Smooth muscle cell (in vitro differentiated cells): Measurements from ENCODE around the gene CACNA1B. TPM values are rescaled to one million over a fixed set of nuclear protein-coding genes. Genes with fewer than 3 reads are reported as not detected.

Source experiments
- DNase-seq: peaks from one replicate; lab custom pipeline; 2025; ENCODE audit not compliant: unreplicated experiment; lab: John Stamatoyannopoulos, UW
- H2AFZ ChIP-seq: fragments of 200-600 bp; sonication (generic); 2 replicates; pipeline ENCODE4 v1.6.0; 2016; ENCODE audit warnings: antibody characterized with exemption, low read depth, mild to moderate bottlenecking
- H3F3A ChIP-seq: fragments of 200-600 bp; sonication (generic); 2 replicates; pipeline ENCODE4 v1.6.0; 2017; ENCODE audit warnings: antibody characterized with exemption, low read depth
- H3K27ac ChIP-seq: fragments of 200-600 bp; sonication (generic); 2 replicates; pipeline ENCODE4 v1.5.1; 2016; ENCODE audit warnings: low read depth, mild to moderate bottlenecking
- H3K27me3 ChIP-seq: fragments of 200-600 bp; sonication (generic); 2 replicates; pipeline ENCODE4 v1.6.1; 2016; ENCODE audit warnings: low read depth, mild to moderate bottlenecking
- H3K36me3 ChIP-seq: fragments of 200-600 bp; sonication (generic); 2 replicates; pipeline ENCODE4 v1.5.1; 2016; ENCODE audit warnings: low read depth
- H3K4me1 ChIP-seq: fragments of 200-600 bp; sonication (generic); 2 replicates; pipeline ENCODE4 v1.5.1; 2016; ENCODE audit warnings: low read depth
- H3K4me2 ChIP-seq: fragments of 200-600 bp; sonication (generic); 2 replicates; pipeline ENCODE4 v1.6.0; 2016; ENCODE audit warnings: mild to moderate bottlenecking
- H3K4me3 ChIP-seq: fragments of 200-600 bp; sonication (generic); 2 replicates; pipeline ENCODE4 v1.5.1; 2016; ENCODE audit warnings: mild to moderate bottlenecking
- H3K79me2 ChIP-seq: fragments of 200-600 bp; sonication (generic); 2 replicates; pipeline ENCODE4 v1.6.0; 2016; ENCODE audit warnings: low read depth, mild to moderate bottlenecking
- H3K9ac ChIP-seq: fragments of 200-600 bp; sonication (generic); 2 replicates; pipeline ENCODE4 v1.6.0; 2016; ENCODE audit warnings: low read depth
- H3K9me3 ChIP-seq: fragments of 200-600 bp; sonication (generic); replicated peaks from 2 replicates; pipeline ENCODE4 v1.5.1; 2016; ENCODE audit warnings: low read depth
- H4K20me1 ChIP-seq: fragments of 200-600 bp; sonication (generic); 2 replicates; pipeline ENCODE4 v1.6.0; 2016; ENCODE audit warnings: low read depth
- WGBS: methylation state at CpG from one replicate; pipeline ENCODE4 v1.1.7; 2016; ENCODE audit warnings: low lambda C conversion rate; 5-methylcytosine and 5-hydroxymethylcytosine counted together
- polyA plus RNA-seq: library from polyadenylated mRNA; unstranded; fragments of >200 nt; fragmentation: Nextera tagmentation; extraction: Ambion mirVana; gene quantifications from 2 replicates; pipeline ENCODE4 v1.2.1, GENCODE V29; 2016
- total RNA-seq: library from RNA; depleted of rRNA; stranded (reverse); fragments of >200 nt; gene quantifications from 2 replicates; pipeline ENCODE4 v1.2.3, GENCODE V29; 2014
- TF ChIP-seq, protein P1 (sequence below): fragments of 200-600 bp; sonication (generic); IDR thresholded peaks from 2 replicates; pipeline ENCODE4 v1.5.1; 2017; ENCODE audit warnings: borderline replicate concordance, mild to moderate bottlenecking, antibody characterized with exemption; ENCODE audit not compliant: insufficient read depth, poor library complexity, severe bottlenecking

Gene CACNA1B
- total and polyA plus RNA-seq, 2 experiments from 2014 or later: 0.09 to 0.23 TPM

DNA sequence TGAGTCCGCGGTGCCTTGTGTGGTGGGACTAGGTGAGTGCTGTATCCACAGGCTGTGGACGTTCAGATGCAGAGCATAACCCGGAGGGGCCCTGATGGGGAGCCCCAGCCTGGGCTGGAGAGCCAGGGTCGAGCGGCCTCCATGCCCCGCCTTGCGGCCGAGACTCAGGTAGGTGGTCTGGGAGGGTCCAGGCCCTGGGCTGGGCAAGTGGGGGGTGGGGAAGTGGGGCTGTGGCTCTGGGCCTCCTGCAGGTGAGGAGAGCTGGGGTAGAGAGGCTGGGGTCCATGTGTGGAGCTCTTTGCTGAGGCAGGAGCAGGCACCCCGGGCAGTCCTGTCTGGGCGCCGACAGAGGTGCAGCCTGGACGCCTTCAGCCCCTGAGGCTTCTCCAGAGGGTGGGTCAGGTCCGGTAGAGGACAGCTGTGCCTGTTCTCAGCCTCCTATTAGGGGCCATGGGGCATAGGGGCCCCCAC is 241.1 kb downstream of the CACNA1B start:
- no peaks in the 10 kb centered on the region for H4K20me1 ChIP-seq
- H3K9ac ChIP-seq: no peak overlapping the region
- DNase-seq: no peak
- 92% methylated on average over 14 of the region's 14 CpGs for WGBS
- H3K4me2 ChIP-seq: no peak overlapping the region
- no peak overlapping the region for H3K4me3 ChIP-seq
- H3K36me3 ChIP-seq: no peaks in the 10 kb centered on the region
- TF ChIP-seq, protein P1, sequence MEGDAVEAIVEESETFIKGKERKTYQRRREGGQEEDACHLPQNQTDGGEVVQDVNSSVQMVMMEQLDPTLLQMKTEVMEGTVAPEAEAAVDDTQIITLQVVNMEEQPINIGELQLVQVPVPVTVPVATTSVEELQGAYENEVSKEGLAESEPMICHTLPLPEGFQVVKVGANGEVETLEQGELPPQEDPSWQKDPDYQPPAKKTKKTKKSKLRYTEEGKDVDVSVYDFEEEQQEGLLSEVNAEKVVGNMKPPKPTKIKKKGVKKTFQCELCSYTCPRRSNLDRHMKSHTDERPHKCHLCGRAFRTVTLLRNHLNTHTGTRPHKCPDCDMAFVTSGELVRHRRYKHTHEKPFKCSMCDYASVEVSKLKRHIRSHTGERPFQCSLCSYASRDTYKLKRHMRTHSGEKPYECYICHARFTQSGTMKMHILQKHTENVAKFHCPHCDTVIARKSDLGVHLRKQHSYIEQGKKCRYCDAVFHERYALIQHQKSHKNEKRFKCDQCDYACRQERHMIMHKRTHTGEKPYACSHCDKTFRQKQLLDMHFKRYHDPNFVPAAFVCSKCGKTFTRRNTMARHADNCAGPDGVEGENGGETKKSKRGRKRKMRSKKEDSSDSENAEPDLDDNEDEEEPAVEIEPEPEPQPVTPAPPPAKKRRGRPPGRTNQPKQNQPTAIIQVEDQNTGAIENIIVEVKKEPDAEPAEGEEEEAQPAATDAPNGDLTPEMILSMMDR: no peak
- no peak overlapping the region for H2AFZ ChIP-seq
- no peaks in the 10 kb centered on the region for H3F3A ChIP-seq
- H3K79me2 ChIP-seq: no peaks in the 10 kb centered on the region
- no peak overlapping the region for H3K27ac ChIP-seq
- no peaks in the 10 kb centered on the region for H3K9me3 ChIP-seq
- no peaks in the 10 kb centered on the region for H3K27me3 ChIP-seq
- H3K4me1 ChIP-seq: no peaks in the 10 kb centered on the region

DNA sequence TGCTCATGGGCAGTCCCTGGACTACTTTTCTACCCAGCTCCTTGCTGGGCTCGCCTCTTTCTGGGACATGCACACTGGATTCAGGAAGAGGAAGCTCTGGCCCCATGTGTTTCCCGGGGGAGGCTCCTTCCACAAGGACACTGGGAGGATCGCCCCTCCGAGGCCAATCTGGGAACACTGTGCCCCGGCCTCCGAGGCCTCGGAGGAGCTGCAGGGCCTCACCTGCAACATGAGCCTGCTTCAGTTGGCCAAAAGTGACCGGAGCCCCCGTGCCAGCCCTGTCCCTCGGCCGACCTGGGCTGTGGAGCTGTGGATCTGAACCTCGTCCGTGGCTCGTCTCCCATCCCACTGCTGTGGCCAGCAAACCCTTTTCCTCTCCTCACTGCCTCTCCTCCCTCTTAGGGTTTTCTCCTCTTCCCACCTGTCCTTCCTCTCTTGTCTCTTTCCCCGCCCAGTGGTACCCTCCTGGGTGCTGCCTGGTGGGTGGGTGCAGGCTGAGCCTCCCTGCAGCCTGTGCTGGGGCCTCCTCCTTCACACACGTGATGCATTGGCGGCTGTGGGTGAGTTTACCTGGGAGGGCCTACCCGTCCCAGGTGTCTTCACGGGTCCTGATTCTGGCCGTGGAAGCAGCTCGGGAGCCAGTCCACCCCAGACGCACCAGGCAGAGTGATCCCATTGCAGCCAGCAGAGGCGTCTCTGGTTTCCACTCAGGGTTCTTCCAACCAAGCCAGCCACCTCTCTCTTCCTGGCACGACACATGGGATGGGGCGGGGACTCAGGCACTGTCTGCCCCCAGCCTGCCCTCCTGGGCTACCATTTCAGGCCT is 241.8 kb downstream of the CACNA1B start:
- Histone ChIP-seq H3K9ac (no peak overlapping the region), H4K20me1 (no peaks in the 10 kb centered on the region), H3F3A (no peaks in the 10 kb centered on the region), H3K27me3 (no peaks in the 10 kb centered on the region), H3K9me3 (no peaks in the 10 kb centered on the region), H3K4me1 (no peaks in the 10 kb centered on the region), H3K36me3 (no peaks in the 10 kb centered on the region), H2AFZ (no peak overlapping the region), H3K79me2 (no peaks in the 10 kb centered on the region), H3K27ac (no peak overlapping the region), H3K4me3 (no peak overlapping the region), H3K4me2 (no peak overlapping the region)
- DNase-seq: no peak
- 91% methylated on average over 25 of the region's 25 CpGs for WGBS
- TF ChIP-seq, protein P1: no peak

DNA sequence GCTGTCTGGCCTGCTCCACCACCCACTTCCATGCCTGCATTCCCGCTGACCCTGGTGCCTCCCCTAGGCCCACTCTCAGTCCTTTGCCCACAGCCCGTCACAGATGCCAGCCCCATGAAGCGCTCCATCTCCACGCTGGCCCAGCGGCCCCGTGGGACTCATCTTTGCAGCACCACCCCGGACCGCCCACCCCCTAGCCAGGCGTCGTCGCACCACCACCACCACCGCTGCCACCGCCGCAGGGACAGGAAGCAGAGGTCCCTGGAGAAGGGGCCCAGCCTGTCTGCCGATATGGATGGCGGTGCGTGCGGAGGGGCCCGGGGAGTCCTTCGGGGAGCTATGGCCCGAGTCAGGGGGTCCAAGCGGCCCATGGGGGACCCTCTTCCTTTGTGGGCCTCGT is 242.5 kb downstream of the CACNA1B start:
- Histone ChIP-seq H3K36me3 (no peaks in the 10 kb centered on the region), H3K4me3 (no peak overlapping the region), H2AFZ (no peak overlapping the region), H3F3A (no peaks in the 10 kb centered on the region), H3K9ac (no peak overlapping the region), H3K27me3 (no peaks in the 10 kb centered on the region), H3K4me2 (no peak overlapping the region), H4K20me1 (no peaks in the 10 kb centered on the region), H3K4me1 (no peaks in the 10 kb centered on the region), H3K27ac (no peak overlapping the region), H3K79me2 (no peaks in the 10 kb centered on the region), H3K9me3 (no peaks in the 10 kb centered on the region)
- DNase-seq: no peak
- TF ChIP-seq, protein P1: no peak
- WGBS: 95% methylated on average over 23 of the region's 23 CpGs
